DND-41 (cell line): ENCODE measurements around the gene PTPRJ.

ENCODE experiments used
- ATAC-seq: fragments of 200-7000 bp; cut with Tn5 transposase; 3 replicates; pipeline ENCODE4 v1.9.1; 2021; ENCODE audit warnings: low read depth; ENCODE audit not compliant: insufficient read depth
- DNase-seq: peaks from one replicate; pipeline ENCODE4 v3.0.0-alpha.2; 2020
- H2AFZ ChIP-seq: 2 replicates; pipeline ENCODE4 v1.6.0; 2012; ENCODE audit warnings: low read depth, low read length
- H3K27ac ChIP-seq: 2 replicates; pipeline ENCODE4 v1.5.1; 2012; ENCODE audit warnings: low read length, inconsistent platforms
- H3K27me3 ChIP-seq: fragments of 200-600 bp; sonication (generic); 2 replicates; pipeline ENCODE4 v1.6.0; 2012; ENCODE audit warnings: low read length, mild to moderate bottlenecking, inconsistent platforms; ENCODE audit not compliant: insufficient read depth, poor library complexity
- H3K36me3 ChIP-seq: 2 replicates; pipeline ENCODE4 v1.5.1; 2012; ENCODE audit warnings: low read length, inconsistent platforms; ENCODE audit not compliant: insufficient read depth
- H3K4me1 ChIP-seq: 2 replicates; pipeline ENCODE4 v1.5.1; 2012; ENCODE audit warnings: mild to moderate bottlenecking, low read length; ENCODE audit not compliant: insufficient read depth
- H3K4me2 ChIP-seq: 2 replicates; pipeline ENCODE4 v1.6.0; 2012; ENCODE audit warnings: mild to moderate bottlenecking, moderate library complexity, low read length, inconsistent platforms; ENCODE audit not compliant: insufficient read depth
- H3K4me3 ChIP-seq, 2 experiments: fragments of 200-600 bp in 1 of 2; shearing (Covaris generic) in 1 of 2; 2 replicates each; pipeline ENCODE4 v1.5.1; 2012 to 2016; ENCODE audit warnings: inconsistent platforms in 2 of 2, low read length in 2 of 2, mild to moderate bottlenecking in 2 of 2, low read depth in 1 of 2, moderate library complexity in 1 of 2
- H3K79me2 ChIP-seq: 2 replicates; pipeline ENCODE4 v1.6.0; 2012; ENCODE audit warnings: low read length, inconsistent platforms; ENCODE audit not compliant: insufficient read depth
- H3K9ac ChIP-seq: 2 replicates; pipeline ENCODE4 v1.6.0; 2012; ENCODE audit warnings: low read depth, mild to moderate bottlenecking, inconsistent platforms, low read length, moderate library complexity
- H3K9me3 ChIP-seq: 2 replicates; pipeline ENCODE4 v1.5.1; 2012; ENCODE audit warnings: low read length, moderate library complexity, mild to moderate bottlenecking, inconsistent platforms; ENCODE audit not compliant: insufficient read depth, severe bottlenecking
- H4K20me1 ChIP-seq: 2 replicates; pipeline ENCODE4 v1.6.0; 2012; ENCODE audit warnings: low read length; ENCODE audit not compliant: insufficient read depth
- CTCF ChIP-seq: IDR thresholded peaks from 2 replicates; pipeline ENCODE4 v1.5.1; 2012; ENCODE audit warnings: borderline replicate concordance, low read length, moderate library complexity, mild to moderate bottlenecking; ENCODE audit not compliant: poor library complexity, severe bottlenecking; ENCODE audit errors: extremely low read depth
- EZH2 ChIP-seq: IDR thresholded peaks from 3 replicates; pipeline ENCODE4 v1.6.1; 2012; ENCODE audit warnings: borderline replicate concordance, low read depth, mild to moderate bottlenecking, moderate library complexity, low read length, inconsistent platforms; ENCODE audit not compliant: severe bottlenecking

The PTPRJ gene

GRCh38 chr11:48125866-48126265 lies 145.5 kb downstream of the PTPRJ start:
- Histone ChIP-seq H2AFZ (no peak overlapping the region), H3K4me2 (no peak overlapping the region), H3K9ac (no peak overlapping the region), H3K9me3 (no peaks in the 10 kb centered on the region), H3K27me3 (peaks cover 3% of the 10 kb centered on the region), H4K20me1 (no peaks in the 10 kb centered on the region), H3K4me3 (no peak overlapping the region), H3K79me2 (no peaks in the 10 kb centered on the region), H3K4me1 (no peaks in the 10 kb centered on the region), H3K36me3 (no peaks in the 10 kb centered on the region), H3K27ac (no peak overlapping the region)
- DNase-seq (no peak), ATAC-seq (no peak)
- TF ChIP-seq CTCF (no peak), EZH2 (no peak)

DNA sequence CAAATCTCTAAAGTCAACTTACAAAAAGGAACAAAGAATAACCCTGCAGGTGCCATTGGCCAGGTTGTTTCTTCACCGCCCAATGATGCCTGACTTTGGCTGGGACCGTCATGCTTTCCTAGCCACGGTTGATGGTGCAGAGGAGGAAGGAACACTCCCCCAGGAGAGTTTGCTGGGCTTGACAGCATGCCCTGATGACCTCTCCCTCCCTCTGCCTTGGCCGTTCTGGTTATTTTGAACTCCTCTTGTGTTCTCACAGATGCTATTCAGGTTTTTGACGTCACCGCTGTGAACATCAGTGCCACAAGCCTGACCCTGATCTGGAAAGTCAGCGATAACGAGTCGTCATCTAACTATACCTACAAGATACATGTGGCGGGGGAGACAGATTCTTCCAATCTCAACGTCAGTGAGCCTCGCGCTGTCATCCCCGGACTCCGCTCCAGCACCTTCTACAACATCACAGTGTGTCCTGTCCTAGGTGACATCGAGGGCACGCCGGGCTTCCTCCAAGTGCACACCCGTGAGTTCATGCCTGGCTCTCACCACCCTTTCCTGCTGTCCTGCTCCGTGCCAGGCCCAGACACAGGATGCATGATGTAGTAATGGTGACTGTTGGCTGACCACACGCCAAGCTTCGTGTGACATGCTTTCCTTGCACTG lies 147.3 kb downstream of the PTPRJ start:
- Histone ChIP-seq H3K4me1 (no peaks in the 10 kb centered on the region), H3K4me3 (no peak overlapping the region), H3K4me2 (no peak overlapping the region), H4K20me1 (no peaks in the 10 kb centered on the region), H2AFZ (no peak overlapping the region), H3K27me3 (no peaks in the 10 kb centered on the region), H3K9ac (no peak overlapping the region), H3K79me2 (no peaks in the 10 kb centered on the region), H3K36me3 (no peaks in the 10 kb centered on the region), H3K9me3 (no peaks in the 10 kb centered on the region), H3K27ac (no peak overlapping the region)
- TF ChIP-seq EZH2 (no peak), CTCF (no peak)
- ATAC-seq = no peak
- no peak for DNase-seq

DNA sequence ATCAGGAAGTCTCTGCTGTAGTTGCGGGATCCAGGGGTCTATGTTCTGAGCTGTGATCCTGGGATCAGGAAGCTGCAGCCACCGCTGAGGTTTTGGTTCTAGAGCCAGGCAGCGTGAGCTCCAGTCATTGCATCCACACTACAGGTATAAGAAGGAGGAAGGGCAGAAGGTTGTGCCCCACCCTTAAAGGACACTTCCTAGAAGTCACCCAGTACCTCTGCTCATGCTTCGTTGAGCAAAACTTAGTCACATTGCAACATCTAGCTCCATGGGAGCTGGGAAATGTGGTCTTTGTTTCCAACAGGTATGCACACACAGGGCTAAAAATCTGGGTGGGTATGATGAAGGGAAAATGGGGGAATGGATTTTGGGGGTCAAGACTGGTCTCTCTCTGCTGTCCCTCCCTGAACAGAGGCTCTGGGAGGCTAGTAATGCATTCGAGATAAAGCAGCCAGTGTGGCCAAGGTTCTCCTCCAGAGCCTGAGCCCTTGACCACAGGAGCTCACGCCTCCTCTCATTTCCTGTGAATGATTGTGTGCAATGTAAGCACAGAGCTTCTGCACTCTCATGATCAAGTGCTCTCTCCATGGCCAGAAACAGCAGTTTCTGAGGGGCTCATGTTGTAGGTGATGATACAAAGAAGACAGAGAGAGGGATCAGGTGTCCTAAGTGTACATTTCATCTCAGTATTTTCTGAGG lies 149.5 kb downstream of the PTPRJ start:
- H3K79me2 ChIP-seq = no peaks in the 10 kb centered on the region
- H3K27ac ChIP-seq = no peak overlapping the region
- no peak overlapping the region for H3K4me3 ChIP-seq
- H3K9ac ChIP-seq = no peak overlapping the region
- H3K4me1 ChIP-seq = no peaks in the 10 kb centered on the region
- ATAC-seq (no peak), DNase-seq (no peak)
- H2AFZ ChIP-seq = no peak overlapping the region
- H3K36me3 ChIP-seq = no peaks in the 10 kb centered on the region
- H3K4me2 ChIP-seq = no peak overlapping the region
- no peak for TF ChIP-seq CTCF
- no peak for TF ChIP-seq EZH2
- no peaks in the 10 kb centered on the region for H3K9me3 ChIP-seq
- H3K27me3 ChIP-seq = no peaks in the 10 kb centered on the region
- no peaks in the 10 kb centered on the region for H4K20me1 ChIP-seq
